ENCODE measurements around the gene PLVAP. TPM values are rescaled to one million over a fixed set of nuclear protein-coding genes. Genes with fewer than 3 reads are reported as not detected.

PLVAP gene
- total and polyA plus RNA-seq, 9 of the 15 experiments (the other 6 are each of a cell fraction or from before 2014, with no cell fraction given): 0.09 to 0.84 (median 0.51) TPM; not detected in 4

- no peak; the same call in 1 of the 2 replicates for TF ChIP-seq AFF4 (CRISPR knock-in tag; IDR thresholded peaks at IDR 0.05)
- peak; percentile 71; the same call in 1 of the 2 replicates for TF ChIP-seq PRMT5 (CRISPR knock-in tag; IDR thresholded peaks at IDR 0.05)
- TF ChIP-seq CREM (IDR thresholded peaks at IDR 0.05; ENCODE audit: low read depth): peak; percentile 98
- TF ChIP-seq KAT8 (IDR thresholded peaks at IDR 0.05; ENCODE audit: low read depth): no peak
- 0 out of 2 replicates have a peak, but pooled peaks have one; percentile 39 for TF ChIP-seq RHOXF2B (CRISPR knock-in tag; conservative IDR thresholded peaks at IDR 0.05)
- no peak for TF ChIP-seq POLR2B (IDR thresholded peaks at IDR 0.05; ENCODE audit: low read depth, partially characterized antibody)
- TF ChIP-seq BCL6 (CRISPR knock-in tag; IDR thresholded peaks at IDR 0.05): no peak
- TF ChIP-seq BCLAF1 (IDR thresholded peaks at IDR 0.05; ENCODE audit: borderline replicate concordance in 1 of 2, control insufficient read depth in 1 of 2, low read depth in 2 of 2, low read length in 1 of 2): peak in 1 of 2 experiments; percentile 96; a peak in 2 of 4 replicates
- no peak for TF ChIP-seq SRSF3 (IDR thresholded peaks at IDR 0.05; ENCODE audit: insufficient read depth, low read length)
- no peak for TF ChIP-seq CBFA2T3 (IDR thresholded peaks at IDR 0.05)
- TF ChIP-seq SMAD2 (IDR thresholded peaks at IDR 0.05; ENCODE audit: low read depth, low read length): no peak
- peak; percentile 49 for TF ChIP-seq TEAD4 (IDR thresholded peaks at IDR 0.05; ENCODE audit: low read length)
- peak; percentile 19; the same call in 1 of the 2 replicates for TF ChIP-seq TEAD4 (CRISPR knock-in tag; IDR thresholded peaks at IDR 0.05; ENCODE audit: borderline replicate concordance)
- peak; percentile 29 for TF ChIP-seq TCF3 (CRISPR knock-in tag; IDR thresholded peaks at IDR 0.05)
- no peak for TF ChIP-seq ZNF445 (CRISPR knock-in tag; IDR thresholded peaks at IDR 0.05; ENCODE audit: low read depth)
- TF ChIP-seq MAFG (tag; conservative IDR thresholded peaks at IDR 0.05): no peak
- TF ChIP-seq ZNF655 (CRISPR knock-in tag; IDR thresholded peaks at IDR 0.05): no peak
- peak; percentile 32; the same call in 1 of the 2 replicates for TF ChIP-seq FOSL1 (tag; conservative IDR thresholded peaks at IDR 0.05)
Measured at GRCh38 chr19:17334414-17335409, 42.4 kb downstream of the PLVAP start, which contains the start of gene ANO8 (continued).

Data from K562 (cell line).